Cerebellar cortex (tissue), 1 donor: Measurements from ENCODE around the gene DCLRE1A.

ENCODE experiments used
- DNase-seq: peaks from one replicate; pipeline ENCODE4 v3.0.0-alpha.2; 2015; ENCODE audit warnings: low spot score

Gene DCLRE1A

DNA sequence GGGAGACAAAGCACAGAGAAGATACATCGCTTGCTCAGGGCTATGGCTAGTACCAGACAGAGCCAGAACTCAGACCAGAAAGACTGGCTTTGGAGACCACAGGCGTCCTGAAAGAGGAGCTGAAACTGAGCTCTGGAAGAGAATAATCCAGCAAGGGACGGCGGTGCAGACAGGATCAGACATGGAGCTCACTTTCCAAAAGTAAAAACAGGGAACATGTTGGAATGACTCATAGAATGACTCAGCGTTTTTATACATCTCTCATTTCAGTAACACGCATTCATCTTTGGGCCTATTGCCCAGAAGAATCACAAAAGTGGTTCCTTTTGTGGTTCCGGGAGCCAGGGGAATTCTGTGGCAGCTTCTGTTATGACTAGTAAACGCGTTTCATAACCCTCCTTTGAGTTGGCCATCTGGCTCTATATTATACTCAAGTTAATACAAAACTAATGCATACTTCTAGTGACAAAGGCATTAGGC is 65.2 kb downstream of the DCLRE1A start:
- no peak for DNase-seq
